Effector memory CD8-positive, alpha-beta T cell (primary cell): ENCODE results near the gene JPT1.

ENCODE experiments used
- ATAC-seq: fragments of 150-1000 bp; cut with Tn5 transposase; replicated peaks from 2 replicates; pipeline ENCODE4 v1.10.0; 2021; ENCODE audit warnings: mild to moderate bottlenecking, moderate library complexity
- DNase-seq, 3 experiments: peaks; one replicate each; pipeline ENCODE4 v3.0.0; 2021
- H3K27ac Mint-ChIP-seq, 2 donors: one replicate each; pipeline ENCODE4 v1.8.0; 2022; ENCODE audit warnings: mild to moderate bottlenecking in 2 of 2, mixed read lengths in 2 of 2, moderate library complexity in 2 of 2
- H3K27me3 Mint-ChIP-seq, 2 donors: one replicate each; pipeline ENCODE4 v1.8.0; 2022; ENCODE audit warnings: mixed read lengths in 2 of 2
- H3K36me3 Mint-ChIP-seq: one replicate; pipeline ENCODE4 v1.8.0; 2022; ENCODE audit warnings: mild to moderate bottlenecking, moderate library complexity, mixed read lengths; ENCODE audit not compliant: insufficient read depth
- H3K4me1 Mint-ChIP-seq, 2 donors: one replicate each; pipeline ENCODE4 v1.8.0; 2022; ENCODE audit warnings: low read depth in 2 of 2, mixed read lengths in 2 of 2
- H3K4me3 Mint-ChIP-seq, 2 donors: one replicate each; pipeline ENCODE4 v1.8.0; 2022; ENCODE audit warnings: mild to moderate bottlenecking in 2 of 2, mixed read lengths in 2 of 2, moderate library complexity in 2 of 2
- H3K9me3 Mint-ChIP-seq, 2 donors: one replicate each; pipeline ENCODE4 v1.8.0; 2022; ENCODE audit warnings: mixed read lengths in 2 of 2

The JPT1 gene

GRCh38 chr17:75099881-75100595 is 54.3 kb downstream of the JPT1 start:
- DNase-seq: no peak
- H3K27ac Mint-ChIP-seq: no peak overlapping the region
- H3K4me1 Mint-ChIP-seq: no peaks in the 10 kb centered on the region
- no peak overlapping the region for H3K4me3 Mint-ChIP-seq
- no peak for ATAC-seq
- no peaks in the 10 kb centered on the region for H3K27me3 Mint-ChIP-seq
- H3K9me3 Mint-ChIP-seq: no peaks in the 10 kb centered on the region
- H3K36me3 Mint-ChIP-seq: peaks cover 2% of the 10 kb centered on the region

GRCh38 chr17:75098861-75099260 is 55.5 kb downstream of the JPT1 start:
- Mint-ChIP-seq H3K27ac (peak overlapping the region in 1 of 2 donors; percentile 63), H3K27me3 (no peaks in the 10 kb centered on the region), H3K36me3 (peaks cover 5% of the 10 kb centered on the region), H3K4me1 (no peaks in the 10 kb centered on the region), H3K4me3 (no peak overlapping the region), H3K9me3 (no peaks in the 10 kb centered on the region)
- ATAC-seq (no peak), DNase-seq (no peak)

GRCh38 chr17:75097865-75098264 is 56.4 kb downstream of the JPT1 start:
- no peaks in the 10 kb centered on the region for H3K27me3 Mint-ChIP-seq
- DNase-seq (no peak), ATAC-seq (no peak)
- H3K27ac Mint-ChIP-seq: no peak overlapping the region
- H3K4me1 Mint-ChIP-seq: no peaks in the 10 kb centered on the region
- H3K36me3 Mint-ChIP-seq: peaks cover 5% of the 10 kb centered on the region
- H3K9me3 Mint-ChIP-seq: no peaks in the 10 kb centered on the region
- H3K4me3 Mint-ChIP-seq: no peak overlapping the region

GRCh38 chr17:75096082-75096625 is 58.2 kb downstream of the JPT1 start:
- ATAC-seq: peak; percentile 27

GRCh38 chr17:75094871-75095399 is 59.4 kb downstream of the JPT1 start:
- no peaks in the 10 kb centered on the region for H3K9me3 Mint-ChIP-seq
- H3K4me1 Mint-ChIP-seq: peaks cover 3% of the 10 kb centered on the region in 2 donors
- no peaks in the 10 kb centered on the region for H3K27me3 Mint-ChIP-seq
- no peak overlapping the region for H3K27ac Mint-ChIP-seq
- ATAC-seq (no peak), DNase-seq (no peak)
- H3K36me3 Mint-ChIP-seq: peaks cover 4% of the 10 kb centered on the region
- no peak overlapping the region for H3K4me3 Mint-ChIP-seq

More at GRCh38 chr17:75096082-75096625, 58.2 kb downstream of the JPT1 start:
- H3K4me3 Mint-ChIP-seq: no peak overlapping the region
- H3K27ac Mint-ChIP-seq: no peak overlapping the region
- no peaks in the 10 kb centered on the region for H3K9me3 Mint-ChIP-seq
- DNase-seq: no peak
- no peaks in the 10 kb centered on the region for H3K27me3 Mint-ChIP-seq
- no peaks in the 10 kb centered on the region for H3K4me1 Mint-ChIP-seq
- peaks cover 5% of the 10 kb centered on the region for H3K36me3 Mint-ChIP-seq

GRCh38 chr17:75093548-75094158 is 60.7 kb downstream of the JPT1 start:
- Mint-ChIP-seq H3K36me3 (peaks cover 3% of the 10 kb centered on the region), H3K27ac (no peak overlapping the region), H3K27me3 (no peaks in the 10 kb centered on the region), H3K4me3 (no peak overlapping the region), H3K9me3 (no peaks in the 10 kb centered on the region), H3K4me1 (peaks cover 3% of the 10 kb centered on the region in 2 donors)
- no peak for ATAC-seq
- DNase-seq: no peak

- no peaks in the 10 kb centered on the region for H3K27me3 Mint-ChIP-seq
- no peak overlapping the region for H3K4me3 Mint-ChIP-seq
- H3K4me1 Mint-ChIP-seq: peaks cover 3 to 9% of the 10 kb centered on the region in 2 donors
- H3K36me3 Mint-ChIP-seq: peaks cover 3% of the 10 kb centered on the region
- H3K9me3 Mint-ChIP-seq: no peaks in the 10 kb centered on the region
- ATAC-seq (no peak), DNase-seq (no peak)
- H3K27ac Mint-ChIP-seq: no peak overlapping the region
Measured at GRCh38 chr17:75091855-75092327, 62.4 kb downstream of the JPT1 start.

- H3K9me3 Mint-ChIP-seq: no peaks in the 10 kb centered on the region
- no peak overlapping the region for H3K4me3 Mint-ChIP-seq
- peaks cover 3% of the 10 kb centered on the region for H3K36me3 Mint-ChIP-seq
- ATAC-seq: no peak
- H3K27ac Mint-ChIP-seq: peak overlapping the region; percentile 44 to 61
- H3K4me1 Mint-ChIP-seq: peaks cover 3 to 14% of the 10 kb centered on the region in 2 donors
- DNase-seq: no peak
- no peaks in the 10 kb centered on the region for H3K27me3 Mint-ChIP-seq
Measured at GRCh38 chr17:75090871-75091854, 63.1 kb downstream of the JPT1 start.

- no peaks in the 10 kb centered on the region for H3K27me3 Mint-ChIP-seq
- no peaks in the 10 kb centered on the region for H3K9me3 Mint-ChIP-seq
- peak overlapping the region in 1 of 2 donors; percentile 66 for H3K27ac Mint-ChIP-seq
- DNase-seq (no peak), ATAC-seq (no peak)
- H3K36me3 Mint-ChIP-seq: no peaks in the 10 kb centered on the region
- peak overlapping the region; percentile 65 to 73 for H3K4me3 Mint-ChIP-seq
- peaks cover 3 to 14% of the 10 kb centered on the region in 2 donors for H3K4me1 Mint-ChIP-seq
Measured at GRCh38 chr17:75088465-75089417, 65.6 kb downstream of the JPT1 start.

- Mint-ChIP-seq H3K4me3 (peak within 1 kb of the TSS; percentile 65 to 73), H3K27ac (peak within 1 kb of the TSS; percentile 66 to 83), H3K4me1 (peaks cover 3 to 14% of the 10 kb centered on the region in 2 donors), H3K9me3 (no peaks in the 10 kb centered on the region), H3K27me3 (peaks cover 0 to 2% of the 10 kb centered on the region in 2 donors), H3K36me3 (no peaks in the 10 kb centered on the region)
- DNase-seq (peak in 1 of 3 experiments; percentile 10), ATAC-seq (peak; percentile 78)
Measured at GRCh38 chr17:75087558-75088453, 66.5 kb downstream of the JPT1 start, which contains the start of gene SLC16A5. SLC16A5 (plus strand) TSS chr17:75087954; CDS start chr17:75093637, 5,683 bp downstream.

- Mint-ChIP-seq H3K4me1 (peaks cover 3 to 14% of the 10 kb centered on the region in 2 donors), H3K9me3 (no peaks in the 10 kb centered on the region), H3K27me3 (peaks cover 0 to 9% of the 10 kb centered on the region in 2 donors), H3K27ac (peak overlapping the region; percentile 32 to 83), H3K36me3 (no peaks in the 10 kb centered on the region), H3K4me3 (peak overlapping the region; percentile 65 to 73)
- DNase-seq (no peak), ATAC-seq (peak; percentile 6)
Measured at GRCh38 chr17:75087182-75087557, 67.1 kb downstream of the JPT1 start.
